Body of pancreas (tissue), 4 donors: ENCODE results near the gene PRRT3.
"Not testable (repeated sequence)": the region's sequence is repeated elsewhere in the genome, so short reads cannot be mapped to it uniquely, and the experiment has no call there.

Experiments
- POLR2A ChIP-seq, 3 donors: fragments of 450-650 bp; IDR thresholded peaks; one replicate each; pipeline ENCODE4 v1.6.1; 2016; ENCODE audit warnings: antibody characterized with exemption in 3 of 3, mild to moderate bottlenecking in 2 of 3
- TF ChIP-seq, protein P1 (sequence below), 7 experiments: fragments of 450-650 bp in 4 of 7; fragments of 200-600 bp in 3 of 7; sonication (generic) in 3 of 7; IDR thresholded peaks; one replicate each; pipeline ENCODE4 v1.5.1; 2016 to 2019; ENCODE audit warnings: antibody characterized with exemption in 7 of 7

DNA sequence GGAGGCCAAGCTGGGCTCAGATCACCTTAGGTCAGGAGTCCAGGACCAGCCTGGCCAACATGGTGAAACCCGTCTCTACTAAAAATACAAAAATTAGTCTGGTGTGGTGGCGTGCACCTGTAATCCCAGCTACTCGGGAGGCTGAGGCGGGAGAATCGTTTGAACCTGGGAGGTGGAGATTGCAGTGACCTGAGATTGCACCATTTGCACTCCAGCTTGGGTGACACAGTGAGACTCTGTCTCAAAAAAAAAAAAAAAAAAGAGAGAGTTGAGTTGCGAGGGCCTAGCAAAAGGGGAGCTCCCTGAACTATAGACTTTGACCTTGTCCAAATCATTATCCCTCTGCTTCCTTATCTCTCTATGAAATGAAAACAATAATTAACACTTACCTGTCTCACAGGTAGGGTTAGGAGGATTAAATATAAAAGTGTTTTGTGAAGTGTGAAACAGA, 51.2 kb downstream of the PRRT3 start:
- TF ChIP-seq, protein P1, sequence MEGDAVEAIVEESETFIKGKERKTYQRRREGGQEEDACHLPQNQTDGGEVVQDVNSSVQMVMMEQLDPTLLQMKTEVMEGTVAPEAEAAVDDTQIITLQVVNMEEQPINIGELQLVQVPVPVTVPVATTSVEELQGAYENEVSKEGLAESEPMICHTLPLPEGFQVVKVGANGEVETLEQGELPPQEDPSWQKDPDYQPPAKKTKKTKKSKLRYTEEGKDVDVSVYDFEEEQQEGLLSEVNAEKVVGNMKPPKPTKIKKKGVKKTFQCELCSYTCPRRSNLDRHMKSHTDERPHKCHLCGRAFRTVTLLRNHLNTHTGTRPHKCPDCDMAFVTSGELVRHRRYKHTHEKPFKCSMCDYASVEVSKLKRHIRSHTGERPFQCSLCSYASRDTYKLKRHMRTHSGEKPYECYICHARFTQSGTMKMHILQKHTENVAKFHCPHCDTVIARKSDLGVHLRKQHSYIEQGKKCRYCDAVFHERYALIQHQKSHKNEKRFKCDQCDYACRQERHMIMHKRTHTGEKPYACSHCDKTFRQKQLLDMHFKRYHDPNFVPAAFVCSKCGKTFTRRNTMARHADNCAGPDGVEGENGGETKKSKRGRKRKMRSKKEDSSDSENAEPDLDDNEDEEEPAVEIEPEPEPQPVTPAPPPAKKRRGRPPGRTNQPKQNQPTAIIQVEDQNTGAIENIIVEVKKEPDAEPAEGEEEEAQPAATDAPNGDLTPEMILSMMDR (IDR thresholded peaks at IDR 0.05), result not testable (repeated sequence)
- TF ChIP-seq POLR2A (IDR thresholded peaks at IDR 0.05), result not testable (repeated sequence)
